Right lobe of liver (tissue), 6 donors: ENCODE data around the gene DLG4. TPM values are rescaled to one million over a fixed set of nuclear protein-coding genes. Genes with fewer than 3 reads are reported as not detected.

Experiments used
- ATAC-seq, 4 donors: fragments of 200-7000 bp; cut with Tn5 transposase; one replicate each; pipeline ENCODE4 v1.9.1; 2020; ENCODE audit warnings: mild to moderate bottlenecking in 4 of 4, moderate library complexity in 4 of 4
- DNase-seq, 3 donors: peaks; one replicate each; pipeline ENCODE4 v3.0.0-alpha.2; 2020
- H3K27ac ChIP-seq, 3 donors: fragments of 200-600 bp; one replicate each; pipeline ENCODE4 v1.8.0; 2022
- H3K27me3 ChIP-seq, 2 donors: fragments of 200-600 bp; one replicate each; pipeline ENCODE4 v1.8.0; 2022
- H3K36me3 ChIP-seq, 4 donors: fragments of 200-600 bp; sonication (generic) in 1 of 4; one replicate each; pipeline versions ENCODE4 v1.5.1 to v1.8.0; 2017 to 2022; ENCODE audit warnings: control low read depth in 1 of 4
- H3K4me1 ChIP-seq, 4 donors: fragments of 200-600 bp; sonication (generic) in 1 of 4; one replicate each; pipeline versions ENCODE4 v1.5.1 to v1.8.0; 2017 to 2022; ENCODE audit warnings: control low read depth in 1 of 4
- H3K4me3 ChIP-seq, 3 donors: fragments of 200-600 bp; one replicate each; pipeline ENCODE4 v1.8.0; 2022
- H3K9me3 ChIP-seq, 4 donors: fragments of 200-600 bp; sonication (generic) in 1 of 4; one replicate each; pipeline versions ENCODE4 v1.5.1 to v1.8.0; 2017 to 2022; ENCODE audit warnings: control low read depth in 1 of 4
- CTCF ChIP-seq, 4 donors: fragments of 200-600 bp in 3 of 4; fragments of 450-650 bp in 1 of 4; IDR thresholded peaks; one replicate each; pipeline versions ENCODE4 v1.5.1 to v1.8.0; 2016 to 2022; ENCODE audit warnings: antibody characterized with exemption in 4 of 4, mild to moderate bottlenecking in 2 of 4
- POLR2A ChIP-seq: fragments of 450-650 bp; IDR thresholded peaks from one replicate; pipeline ENCODE4 v1.6.1; 2017; ENCODE audit warnings: antibody characterized with exemption, mild to moderate bottlenecking
- WGBS: methylation state at CpG from one replicate; pipeline ENCODE4 v1.1.6; 2018; ENCODE audit warnings: low coverage, low lambda C conversion rate; ENCODE audit not compliant: insufficient coverage; ENCODE audit errors: missing lambda C conversion rate; 5-methylcytosine and 5-hydroxymethylcytosine counted together
- intact Hi-C, 2 donors: fragments of 100-400 bp; cut with DNase I; formaldehyde crosslinking; loops; one replicate each; pipeline versions ENCODE4 v1.11.2 to v1.14.1; 2022
- total RNA-seq, 6 experiments: library from RNA; depleted of rRNA in 2 of 6; stranded (reverse); fragments of >200 nt in 2 of 6; fragmentation: NEBNext Ultra II Directional in 3 of 6; extraction: Animal tissue kit (Norgen Biotek cat#: 25700) in 3 of 6; gene quantifications; one replicate each; pipeline versions ENCODE4 v1.1.0 to v1.2.4, GENCODE V29; 2016 to 2023
- donor health status: DM: no; HTN: yes; CAD: no.
- donor health status: DM: no; HTN: no; CAD: no.
- donor health status: DM: no; HTN: no; CAD: no.
- donor health status: DM: no; HTN: yes; CAD: no.
- donor health status: DM: no; HTN: yes; CAD: no.

The DLG4 gene
- total RNA-seq, 6 experiments from 2014 or later: 3.0 to 6.4 (median 4.1) TPM

GRCh38 chr17:7253082-7253481, 33.4 kb upstream of the DLG4 start:
- intact Hi-C loops: no loop called here
- H3K27me3 ChIP-seq: no peaks in the 10 kb centered on the region
- peaks cover 0 to 34% (median 12%) of the 10 kb centered on the region in 4 donors for H3K4me1 ChIP-seq
- H3K36me3 ChIP-seq: peaks cover 0 to 26% (median 6%) of the 10 kb centered on the region in 4 donors
- DNase-seq: no peak
- 61% methylated on average over 5 of the region's 5 CpGs for WGBS
- H3K27ac ChIP-seq: peak overlapping the region; percentile 99 to 100 (median 99)
- no peaks in the 10 kb centered on the region for H3K9me3 ChIP-seq
- no peak for ATAC-seq
- TF ChIP-seq CTCF (IDR thresholded peaks at IDR 0.05) (no peak), POLR2A (no peak)
- peak overlapping the region; percentile 75 to 96 (median 85) for H3K4me3 ChIP-seq

GRCh38 chr17:7252176-7253043, 32.8 kb upstream of the DLG4 start, which contains the start of gene ELP5:
Gene ELP5 (plus strand): TSS chr17:7252215. CDS start chr17:7252551, 336 bp downstream.
- no peaks in the 10 kb centered on the region for H3K9me3 ChIP-seq
- DNase-seq (peak; percentile 96 to 97 (median 96)), ATAC-seq (peak; percentile 77 to 82 (median 80))
- intact Hi-C loops: no loop called here
- H3K27me3 ChIP-seq: no peaks in the 10 kb centered on the region
- peaks cover 0 to 28% (median 9%) of the 10 kb centered on the region in 4 donors for H3K4me1 ChIP-seq
- TF ChIP-seq POLR2A: peak; percentile 65
- peak in 3 of 4 donors; percentile 32 to 61 (median 39) for TF ChIP-seq CTCF (IDR thresholded peaks at IDR 0.05)
- WGBS: under 1% methylated on average over 36 of the region's 55 CpGs
- peaks cover 0 to 25% (median 5%) of the 10 kb centered on the region in 4 donors for H3K36me3 ChIP-seq
- peak within 1 kb of the TSS; percentile 99 to 100 (median 99) for H3K27ac ChIP-seq
- H3K4me3 ChIP-seq: peak within 1 kb of the TSS; percentile 75 to 96 (median 85)

GRCh38 chr17:7251661-7252175, 32.1 kb upstream of the DLG4 start, which contains the start of gene CTDNEP1:
Gene CTDNEP1 (minus strand): TSS chr17:7251734. CDS start chr17:7251296, 438 bp downstream.
- 0% methylated on average over 24 of the region's 41 CpGs for WGBS
- Histone ChIP-seq H3K27me3 (no peaks in the 10 kb centered on the region), H3K9me3 (no peaks in the 10 kb centered on the region), H3K36me3 (peaks cover 0 to 18% (median 7%) of the 10 kb centered on the region in 4 donors), H3K27ac (peak within 1 kb of the TSS; percentile 99 to 100 (median 99)), H3K4me1 (peaks cover 0 to 28% (median 8%) of the 10 kb centered on the region in 4 donors), H3K4me3 (peak within 1 kb of the TSS; percentile 75 to 96 (median 85))
- DNase-seq (peak; percentile 99), ATAC-seq (peak; percentile 87 to 94 (median 90))
- no peak for TF ChIP-seq CTCF (IDR thresholded peaks at IDR 0.05)
- TF ChIP-seq POLR2A: peak; percentile 75
- intact Hi-C loops: no loop called here

GRCh38 chr17:7250695-7251627, 31.3 kb upstream of the DLG4 start:
- TF ChIP-seq CTCF (IDR thresholded peaks at IDR 0.05) (no peak), POLR2A (no peak)
- Histone ChIP-seq H3K4me1 (peaks cover 0 to 28% (median 8%) of the 10 kb centered on the region in 4 donors), H3K36me3 (peaks cover 0 to 16% (median 9%) of the 10 kb centered on the region in 4 donors), H3K27ac (peak overlapping the region; percentile 99 to 100 (median 99)), H3K9me3 (no peaks in the 10 kb centered on the region), H3K27me3 (no peaks in the 10 kb centered on the region), H3K4me3 (peak overlapping the region; percentile 75 to 96 (median 85))
- under 1% methylated on average over 34 of the region's 55 CpGs for WGBS
- ATAC-seq: peak in 1 of 4 donors; percentile 1
- intact Hi-C loops: no loop called here
- DNase-seq: peak in 2 of 3 donors; percentile 57 to 70
